Body of pancreas (tissue), 4 donors: ENCODE measurements around the gene ARMH1. TPM values are rescaled to one million over a fixed set of nuclear protein-coding genes. Genes with fewer than 3 reads are reported as not detected.

Experiments
- ATAC-seq: fragments of 150-250 bp; one replicate; pipeline ENCODE4 v1.9.1; 2016
- DNase-seq, 4 donors: peaks; one replicate each; pipeline ENCODE4 v3.0.0-alpha.2; 2019
- H3K27ac ChIP-seq, 4 donors: fragments of 200-600 bp; sonication (generic); 1 replicate in 3 of 4; 2 replicates in 1 of 4; pipeline versions ENCODE4 v1.5.1 to v1.6.1; 2016 to 2019; ENCODE audit warnings: mild to moderate bottlenecking in 1 of 4, mixed read lengths in 1 of 4, moderate library complexity in 1 of 4
- H3K27me3 ChIP-seq, 2 donors: fragments of 200-600 bp; sonication (generic); one replicate each; pipeline ENCODE4 v1.6.0; 2016; ENCODE audit warnings: mild to moderate bottlenecking in 1 of 2
- H3K36me3 ChIP-seq, 2 donors: fragments of 200-600 bp; sonication (generic); replicated peaks in 1 of 2; 2 replicates each; pipeline ENCODE4 v1.5.1; 2016; ENCODE audit warnings: low read depth in 2 of 2; ENCODE audit not compliant: insufficient read depth in 1 of 2
- H3K4me1 ChIP-seq: fragments of 200-600 bp; sonication (generic); one replicate; pipeline ENCODE4 v1.6.0; 2016
- H3K4me3 ChIP-seq, 2 donors: fragments of 200-600 bp; sonication (generic); 1 replicate in 1 of 2; 2 replicates in 1 of 2; pipeline ENCODE4 v1.5.1; 2016 to 2019
- H3K9me3 ChIP-seq, 3 donors: fragments of 200-600 bp; sonication (generic); 1 replicate in 2 of 3; 2 replicates in 1 of 3; pipeline ENCODE4 v1.5.1; 2016
- POLR2A ChIP-seq, 3 donors: fragments of 450-650 bp; IDR thresholded peaks; one replicate each; pipeline ENCODE4 v1.6.1; 2016; ENCODE audit warnings: antibody characterized with exemption in 3 of 3, mild to moderate bottlenecking in 2 of 3
- WGBS, 2 donors: methylation state at CpG; one replicate each; pipeline ENCODE4 v1.1.5; 2017; 5-methylcytosine and 5-hydroxymethylcytosine counted together
- intact Hi-C: fragments of 100-400 bp; cut with DNase I; formaldehyde crosslinking; loops from one replicate; pipeline ENCODE4 v1.15.1; 2023
- total RNA-seq, 2 donors: library from RNA; depleted of rRNA; stranded (reverse); fragments of >200 nt; gene quantifications; one replicate each; pipeline ENCODE4 v1.1.0, GENCODE V29; 2016
- TF ChIP-seq, protein P1 (sequence below), 7 experiments: fragments of 450-650 bp in 4 of 7; fragments of 200-600 bp in 3 of 7; sonication (generic) in 3 of 7; IDR thresholded peaks; one replicate each; pipeline ENCODE4 v1.5.1; 2016 to 2019; ENCODE audit warnings: antibody characterized with exemption in 7 of 7

The ARMH1 gene
- total RNA-seq, 2 donors from 2014 or later = 1.0 TPM; not detected in 1

DNA sequence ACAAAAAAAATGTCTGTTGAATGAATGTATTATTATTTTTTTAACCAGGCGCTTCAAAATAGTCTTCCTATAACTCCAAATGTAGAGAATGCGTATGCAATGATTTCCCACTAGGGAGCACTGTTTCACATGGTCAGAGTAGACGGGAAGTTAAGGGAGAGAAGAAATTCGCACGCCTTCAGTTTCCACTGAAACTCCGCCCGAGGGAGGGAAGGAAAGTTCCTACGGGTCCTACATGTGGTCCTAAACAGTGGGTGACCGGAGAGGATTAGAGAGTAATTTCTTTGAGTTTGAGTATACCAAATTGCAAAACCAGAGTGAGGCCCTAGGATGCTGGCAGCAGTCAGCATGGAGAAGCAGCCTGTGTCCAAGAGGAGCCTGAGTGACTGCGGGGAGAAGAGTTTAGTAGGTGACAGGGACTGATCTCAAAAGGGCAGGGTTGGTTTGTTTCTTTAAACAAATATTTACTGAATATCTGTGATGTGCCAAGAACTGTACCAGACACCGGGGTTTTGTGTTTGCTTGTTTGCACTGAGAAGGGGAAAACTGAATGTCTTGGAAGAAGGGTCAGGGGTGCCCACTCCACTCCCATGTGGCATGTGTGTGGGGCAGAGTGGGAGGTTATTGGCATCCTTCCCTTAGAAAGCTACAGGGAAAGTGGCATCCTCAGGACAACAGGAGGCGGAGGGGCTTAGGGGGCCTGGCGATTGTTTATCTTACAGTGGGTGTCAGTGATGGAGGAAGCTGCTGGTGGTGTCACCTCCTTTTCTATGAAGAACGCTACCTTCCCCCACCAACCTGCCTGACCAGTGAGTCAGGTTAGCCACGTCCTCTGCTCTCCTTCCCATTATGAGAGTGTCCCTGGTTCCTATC lies 33.7 kb downstream of the ARMH1 start:
- WGBS, 2 donors = 31 to 34% methylated on average over 15 of the region's 15 CpGs
- Histone ChIP-seq H3K36me3 (no peaks in the 10 kb centered on the region), H3K9me3 (no peaks in the 10 kb centered on the region), H3K4me1 (peaks cover 7% of the 10 kb centered on the region), H3K4me3 (no peak overlapping the region), H3K27ac (no peak overlapping the region), H3K27me3 (no peaks in the 10 kb centered on the region)
- ATAC-seq (peak; percentile 90), DNase-seq (peak; percentile 25 to 53 (median 41))
- intact Hi-C loops = no loop called here
- TF ChIP-seq, protein P1, sequence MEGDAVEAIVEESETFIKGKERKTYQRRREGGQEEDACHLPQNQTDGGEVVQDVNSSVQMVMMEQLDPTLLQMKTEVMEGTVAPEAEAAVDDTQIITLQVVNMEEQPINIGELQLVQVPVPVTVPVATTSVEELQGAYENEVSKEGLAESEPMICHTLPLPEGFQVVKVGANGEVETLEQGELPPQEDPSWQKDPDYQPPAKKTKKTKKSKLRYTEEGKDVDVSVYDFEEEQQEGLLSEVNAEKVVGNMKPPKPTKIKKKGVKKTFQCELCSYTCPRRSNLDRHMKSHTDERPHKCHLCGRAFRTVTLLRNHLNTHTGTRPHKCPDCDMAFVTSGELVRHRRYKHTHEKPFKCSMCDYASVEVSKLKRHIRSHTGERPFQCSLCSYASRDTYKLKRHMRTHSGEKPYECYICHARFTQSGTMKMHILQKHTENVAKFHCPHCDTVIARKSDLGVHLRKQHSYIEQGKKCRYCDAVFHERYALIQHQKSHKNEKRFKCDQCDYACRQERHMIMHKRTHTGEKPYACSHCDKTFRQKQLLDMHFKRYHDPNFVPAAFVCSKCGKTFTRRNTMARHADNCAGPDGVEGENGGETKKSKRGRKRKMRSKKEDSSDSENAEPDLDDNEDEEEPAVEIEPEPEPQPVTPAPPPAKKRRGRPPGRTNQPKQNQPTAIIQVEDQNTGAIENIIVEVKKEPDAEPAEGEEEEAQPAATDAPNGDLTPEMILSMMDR (IDR thresholded peaks at IDR 0.05) = peak; percentile 24 to 68 (median 60)
- no peak for TF ChIP-seq POLR2A (IDR thresholded peaks at IDR 0.05)

DNA sequence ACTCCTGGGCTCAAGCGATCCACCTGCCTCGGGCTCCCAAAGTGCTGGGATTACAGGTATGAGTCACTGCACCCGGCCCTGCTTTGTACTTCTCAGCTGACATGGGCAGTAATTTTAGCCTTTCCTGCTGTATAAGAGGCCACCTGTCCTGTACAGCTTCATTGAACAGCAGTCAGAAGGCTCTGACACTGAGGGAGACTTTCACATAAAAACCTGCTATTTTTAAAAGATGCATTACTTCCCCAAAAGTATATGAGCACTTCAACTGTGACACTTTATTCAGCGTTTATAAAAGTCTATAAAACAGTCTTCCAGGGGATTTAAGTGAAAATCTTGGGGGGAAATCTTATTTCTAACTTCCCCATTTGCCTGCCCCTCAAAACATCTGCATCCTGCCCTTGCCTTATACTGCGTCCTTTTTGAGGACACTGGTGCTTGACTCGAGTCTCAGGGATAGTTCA lies 38.8 kb downstream of the ARMH1 start:
- H3K4me3 ChIP-seq = no peak overlapping the region
- intact Hi-C loops = no loop called here
- ATAC-seq = no peak

DNA sequence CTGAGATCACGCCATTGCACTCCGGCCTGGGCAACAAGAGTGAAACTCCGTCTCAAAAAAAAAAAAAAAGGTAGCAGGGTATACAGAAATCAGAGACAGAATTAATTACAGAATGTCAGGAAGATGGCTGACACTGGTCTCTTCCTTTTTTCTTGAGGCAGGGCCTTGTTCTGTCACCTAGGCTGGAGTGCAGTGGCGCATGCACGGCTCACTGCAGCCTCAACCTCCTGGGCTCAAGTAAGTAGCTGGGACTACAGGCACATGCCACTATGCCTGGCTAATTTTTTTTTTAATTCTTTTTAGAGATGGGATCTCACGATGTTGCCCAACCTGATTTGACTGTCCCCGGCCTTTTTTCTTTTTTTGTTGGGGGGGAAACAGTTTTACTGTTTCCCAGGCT lies 40.0 kb downstream of the ARMH1 start:
- no peak for ATAC-seq
- WGBS, 2 donors = 78 to 85% methylated on average over 7 of the region's 7 CpGs
- H3K9me3 ChIP-seq = no peaks in the 10 kb centered on the region
- TF ChIP-seq, protein P1 (IDR thresholded peaks at IDR 0.05) = no peak
- no peak for TF ChIP-seq POLR2A (IDR thresholded peaks at IDR 0.05)
- H3K4me3 ChIP-seq = no peak overlapping the region
- H3K27ac ChIP-seq = peak overlapping the region in 1 of 4 donors; percentile 7
- H3K36me3 ChIP-seq = no peaks in the 10 kb centered on the region
- DNase-seq = no peak
- H3K27me3 ChIP-seq = no peaks in the 10 kb centered on the region
- H3K4me1 ChIP-seq = peaks cover 8% of the 10 kb centered on the region
- intact Hi-C loops = no loop called here

More for the DNA sequence above, 38.8 kb downstream of the ARMH1 start:
- peaks cover 8% of the 10 kb centered on the region for H3K4me1 ChIP-seq
- no peaks in the 10 kb centered on the region for H3K27me3 ChIP-seq
- H3K27ac ChIP-seq = no peak overlapping the region
- TF ChIP-seq POLR2A (IDR thresholded peaks at IDR 0.05) = no peak
- TF ChIP-seq, protein P1 (IDR thresholded peaks at IDR 0.05) = no peak
- 47 to 50% methylated on average over 6 of the region's 6 CpGs for whole genome bisulfite sequencing, 2 donors
- no peak for DNase-seq
- no peaks in the 10 kb centered on the region for H3K9me3 ChIP-seq
- H3K36me3 ChIP-seq = no peaks in the 10 kb centered on the region

DNA sequence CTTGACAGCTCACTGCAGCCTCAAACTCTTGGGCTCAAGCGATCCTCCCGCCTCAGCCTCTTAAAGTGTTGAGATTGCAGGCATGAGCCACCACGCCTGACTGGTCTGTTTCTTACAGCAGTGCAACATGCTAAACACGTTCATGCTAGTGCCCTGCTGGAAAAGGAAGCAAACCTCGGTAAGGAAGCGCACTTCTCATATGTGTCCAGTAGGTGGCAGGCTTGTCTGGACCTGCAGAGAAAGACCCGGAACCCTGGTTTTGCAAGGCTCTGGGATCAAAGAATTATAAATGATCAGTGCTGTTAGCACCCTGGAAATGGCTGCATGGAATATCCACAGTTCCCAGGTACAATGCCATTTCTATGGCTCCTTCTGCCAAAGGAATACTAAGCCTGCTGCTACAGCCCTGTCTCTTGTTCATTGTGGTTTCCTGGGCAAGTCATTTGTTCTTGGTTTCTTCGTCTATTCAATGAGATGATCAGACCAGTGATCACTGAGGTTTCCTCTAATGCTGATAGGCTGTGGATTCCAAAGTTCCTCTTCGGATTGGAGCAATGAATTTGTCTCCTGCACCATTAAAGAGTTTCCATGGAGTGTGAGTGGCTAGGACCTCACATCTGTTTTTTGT lies 40.5 kb downstream of the ARMH1 start:
- no peaks in the 10 kb centered on the region for H3K27me3 ChIP-seq
- 8 to 14% methylated on average over 4 to 9 of the region's 9 CpGs for WGBS, 2 donors
- intact Hi-C loops = no loop called here
- peak; percentile 76 to 80 (median 77) for DNase-seq
- H3K4me1 ChIP-seq = peaks cover 8% of the 10 kb centered on the region
- no peak for TF ChIP-seq POLR2A (IDR thresholded peaks at IDR 0.05)
- TF ChIP-seq, protein P1 (IDR thresholded peaks at IDR 0.05) = peak; percentile 76 to 90 (median 84)
- no peaks in the 10 kb centered on the region for H3K9me3 ChIP-seq
- ATAC-seq = peak; percentile 93
- no peak overlapping the region for H3K4me3 ChIP-seq
- peak overlapping the region in 1 of 4 donors; percentile 7 for H3K27ac ChIP-seq
- no peaks in the 10 kb centered on the region for H3K36me3 ChIP-seq
